IMR-90 (cell line): Measurements from ENCODE around the gene PAK5. TPM values are rescaled to one million over a fixed set of nuclear protein-coding genes. Genes with fewer than 3 reads are reported as not detected.

ENCODE experiments used
- ATAC-seq: fragments of 200-7000 bp; cut with Tn5 transposase; 2 replicates; pipeline ENCODE4 v1.9.1; 2020; ENCODE audit warnings: low read depth, mild to moderate bottlenecking, moderate library complexity
- BruUV-seq: library from RNA; stranded (reverse); fragments of 400-500 nt; replicated peaks from 2 replicates; lab custom pipeline; 2021; lab: Mats Ljungman, UMichigan
- CTCF ChIA-PET: fragments of 300-600 bp; formaldehyde crosslinking; extraction: SDS; loops from one replicate; lab custom pipeline; 2021; ENCODE audit warnings: antibody characterized with exemption; lab: Yijun Ruan, JAX
- POLR2A ChIA-PET: fragments of 300-600 bp; sonication (Branson Sonifier 250); formaldehyde crosslinking; loops from one replicate; lab custom pipeline; 2022; ENCODE audit warnings: antibody characterized with exemption; ENCODE audit not compliant: unreplicated experiment; lab: Charles Lee
- DNase-seq: peaks from one replicate; pipeline ENCODE4 v3.0.0; 2013
- H2AFZ ChIP-seq: replicated peaks from 2 replicates; pipeline ENCODE3; 2013; ENCODE audit warnings: low read length, mild to moderate bottlenecking; ENCODE audit not compliant: poor library complexity
- H2AK5ac ChIP-seq: 2 replicates; pipeline ENCODE4 v1.6.1; 2013; ENCODE audit warnings: low read depth, low read length, inconsistent platforms
- H2AK9ac ChIP-seq: replicated peaks from 2 replicates; pipeline ENCODE3; 2013; ENCODE audit warnings: mild to moderate bottlenecking, low read depth, low read length, moderate library complexity; ENCODE audit not compliant: poor library complexity
- H2BK120ac ChIP-seq: 2 replicates; pipeline ENCODE4 v1.6.1; 2013; ENCODE audit warnings: low read depth, low read length, inconsistent platforms
- H2BK15ac ChIP-seq: 3 replicates; pipeline ENCODE4 v1.6.1; 2013; ENCODE audit warnings: low read depth, low read length, inconsistent platforms
- H2BK20ac ChIP-seq: 2 replicates; pipeline ENCODE4 v1.6.1; 2013; ENCODE audit warnings: low read depth, mild to moderate bottlenecking, inconsistent platforms, low read length, moderate library complexity
- H2BK5ac ChIP-seq: 2 replicates; pipeline ENCODE4 v1.6.1; 2013; ENCODE audit warnings: mild to moderate bottlenecking, low read depth, low read length, inconsistent platforms; ENCODE audit not compliant: poor library complexity, severe bottlenecking
- H3K14ac ChIP-seq: replicated peaks from 2 replicates; pipeline ENCODE4 v1.6.1; 2013; ENCODE audit warnings: low read depth, low read length, inconsistent platforms
- H3K18ac ChIP-seq: 2 replicates; pipeline ENCODE4 v1.6.1; 2013; ENCODE audit warnings: low read depth, low read length, control low read depth
- H3K23ac ChIP-seq: 2 replicates; pipeline ENCODE4 v1.6.1; 2013; ENCODE audit warnings: low read depth, low read length, inconsistent platforms
- H3K27ac ChIP-seq: 2 replicates; pipeline ENCODE4 v1.5.1; 2013; ENCODE audit warnings: mild to moderate bottlenecking, control low read depth, low read length; ENCODE audit not compliant: insufficient read depth
- H3K27me3 ChIP-seq: 2 replicates; pipeline ENCODE4 v1.6.1; 2013; ENCODE audit warnings: low read length; ENCODE audit not compliant: control insufficient read depth, insufficient read depth
- H3K36me3 ChIP-seq: 2 replicates; pipeline ENCODE4 v1.6.1; 2013; ENCODE audit warnings: low read length, mixed read lengths; ENCODE audit not compliant: control insufficient read depth, insufficient read depth
- H3K4ac ChIP-seq: 2 replicates; pipeline ENCODE4 v1.6.1; 2013; ENCODE audit warnings: low read depth, low read length, inconsistent platforms
- H3K4me1 ChIP-seq: 2 replicates; pipeline ENCODE4 v1.6.1; 2013; ENCODE audit warnings: low read length, mixed read lengths; ENCODE audit not compliant: control insufficient read depth, insufficient read depth
- H3K4me2 ChIP-seq: 2 replicates; pipeline ENCODE4 v1.6.1; 2013; ENCODE audit warnings: low read depth, mild to moderate bottlenecking, control low read depth, low read length, moderate library complexity
- H3K4me3 ChIP-seq: 2 replicates; pipeline ENCODE4 v1.5.1; 2013; ENCODE audit warnings: low read depth, mild to moderate bottlenecking, control low read depth, low read length, moderate library complexity; ENCODE audit not compliant: insufficient read depth
- H3K56ac ChIP-seq: 2 replicates; pipeline ENCODE4 v1.6.1; 2013; ENCODE audit warnings: low read length, inconsistent platforms; ENCODE audit not compliant: insufficient read depth; ENCODE audit errors: extremely low read depth
- H3K79me1 ChIP-seq, 2 experiments: 2 replicates each; pipeline ENCODE4 v1.6.1; 2013; ENCODE audit warnings: low read length in 2 of 2, inconsistent platforms in 1 of 2, low read depth in 1 of 2
- H3K9ac ChIP-seq: 2 replicates; pipeline ENCODE4 v1.6.1; 2013; ENCODE audit warnings: low read depth, low read length, control low read depth
- H3K9me1 ChIP-seq: 2 replicates; pipeline ENCODE4 v1.6.1; 2013; ENCODE audit warnings: low read length, inconsistent platforms; ENCODE audit not compliant: insufficient read depth
- H3K9me3 ChIP-seq: 2 replicates; pipeline ENCODE4 v1.6.1; 2013; ENCODE audit warnings: low read length; ENCODE audit not compliant: control insufficient read depth, insufficient read depth
- H4K20me1 ChIP-seq: 2 replicates; pipeline ENCODE4 v1.6.1; 2013; ENCODE audit warnings: low read length, inconsistent platforms; ENCODE audit not compliant: insufficient read depth
- H4K5ac ChIP-seq: 2 replicates; pipeline ENCODE4 v1.6.1; 2013; ENCODE audit warnings: mild to moderate bottlenecking, low read depth, low read length, control low read depth
- H4K8ac ChIP-seq, 2 experiments: 2 replicates each; pipeline ENCODE4 v1.6.1; 2013; ENCODE audit warnings: low read depth in 2 of 2, low read length in 2 of 2, control low read depth in 1 of 2, inconsistent platforms in 1 of 2
- H4K91ac ChIP-seq: 2 replicates; pipeline ENCODE4 v1.6.1; 2013; ENCODE audit warnings: low read depth, low read length, inconsistent platforms; ENCODE audit not compliant: insufficient read depth
- BHLHE40 ChIP-seq: fragments of 150-350 bp; IDR thresholded peaks from 2 replicates; pipeline ENCODE4 v1.6.1; 2016; ENCODE audit warnings: mild to moderate bottlenecking, low read depth, low read length
- CHD1 ChIP-seq: IDR thresholded peaks from 2 replicates; pipeline ENCODE4 v1.6.1; 2012; ENCODE audit warnings: low read depth, low read length, improper control_type of control experiment
- FOS ChIP-seq: fragments of 150-350 bp; IDR thresholded peaks from 2 replicates; pipeline ENCODE4 v1.6.1; 2016; ENCODE audit warnings: low read depth, low read length
- MAFK ChIP-seq: IDR thresholded peaks from 2 replicates; pipeline ENCODE4 v1.6.1; 2012; ENCODE audit warnings: low read depth, low read length, improper control_type of control experiment
- MAZ ChIP-seq: IDR thresholded peaks from 2 replicates; pipeline ENCODE4 v1.6.1; 2012; ENCODE audit warnings: low read depth, mild to moderate bottlenecking, low read length, improper control_type of control experiment, moderate library complexity, borderline replicate concordance
- MXI1 ChIP-seq: IDR thresholded peaks from 2 replicates; pipeline ENCODE4 v1.6.1; 2012; ENCODE audit warnings: low read depth, mild to moderate bottlenecking, low read length, moderate library complexity, borderline replicate concordance
- NFE2L2 ChIP-seq: fragments of 150-350 bp; IDR thresholded peaks from 2 replicates; pipeline ENCODE4 v1.6.1; 2016; ENCODE audit warnings: low read depth, mild to moderate bottlenecking, low read length
- POLR2A ChIP-seq: IDR thresholded peaks from 2 replicates; pipeline ENCODE4 v1.6.1; 2012; ENCODE audit warnings: mild to moderate bottlenecking, low read depth, low read length
- RCOR1 ChIP-seq: IDR thresholded peaks from 2 replicates; pipeline ENCODE4 v1.6.1; 2012; ENCODE audit warnings: mild to moderate bottlenecking, low read length, improper control_type of control experiment; ENCODE audit not compliant: insufficient replicate concordance
- RFX5 ChIP-seq: IDR thresholded peaks from 2 replicates; pipeline ENCODE4 v1.8.0; 2012; ENCODE audit warnings: low read depth, mild to moderate bottlenecking, low read length, moderate library complexity
- SMC3 ChIP-seq: fragments of 150-350 bp; IDR thresholded peaks from 2 replicates; pipeline ENCODE4 v1.6.1; 2016; ENCODE audit warnings: low read depth, mild to moderate bottlenecking, antibody characterized with exemption, low read length, moderate library complexity
- WGBS, 2 experiments: methylation state at CpG; one replicate each; pipeline versions ENCODE4 v1.1.5 to v1.1.7; 2013; ENCODE audit warnings: missing lambda C conversion rate in 2 of 2; ENCODE audit not compliant: insufficient read length in 1 of 2; ENCODE audit errors: extremely low coverage in 2 of 2; 5-methylcytosine and 5-hydroxymethylcytosine counted together
- dilution Hi-C: fragments of 300-500 bp; cut with HindIII; formaldehyde crosslinking; loops from one replicate; pipeline ENCODE4 v1.14.3; 2018; ENCODE audit warnings: low sequenced_read_pairs; ENCODE audit not compliant: unreplicated experiment
- in situ Hi-C: fragments of 300-500 bp; cut with MboI; formaldehyde crosslinking; loops from 3 replicates; pipeline ENCODE4 v1.14.3; 2019; ENCODE audit warnings: low sequenced_read_pairs, inconsistent platforms, mixed read lengths
- intact Hi-C: fragments of 100-400 bp; cut with micrococcal nuclease; formaldehyde crosslinking; loops from 2 replicates; pipeline ENCODE4 v1.10.0; 2022
- polyA plus RNA-seq, 3 experiments: library from polyadenylated mRNA; depleted of rRNA; stranded (reverse); fragments of >200 nt; gene quantifications; 2 replicates each; pipeline ENCODE4 v1.2.3, GENCODE V29; 2012; ENCODE audit warnings: low replicate concordance in 1 of 3
- total RNA-seq: library from RNA; depleted of rRNA; stranded (reverse); fragments of >200 nt; gene quantifications from 2 replicates; pipeline ENCODE4 v1.2.3, GENCODE V29; 2012
- TF ChIP-seq, protein P1 (sequence below): fragments of 150-350 bp; IDR thresholded peaks from 2 replicates; pipeline ENCODE4 v1.6.1; 2016; ENCODE audit warnings: low read depth, mild to moderate bottlenecking, low read length, moderate library complexity, borderline replicate concordance
- TF ChIP-seq, protein P2 (sequence below): conservative IDR thresholded peaks from 2 replicates; pipeline ENCODE4 v1.5.1; 2012; ENCODE audit warnings: mild to moderate bottlenecking, low read depth, low read length, improper control_type of control experiment

The PAK5 gene
- total and polyA plus RNA-seq, 2 of the 4 experiments (the other 2 are of a cell fraction): not detected

DNA sequence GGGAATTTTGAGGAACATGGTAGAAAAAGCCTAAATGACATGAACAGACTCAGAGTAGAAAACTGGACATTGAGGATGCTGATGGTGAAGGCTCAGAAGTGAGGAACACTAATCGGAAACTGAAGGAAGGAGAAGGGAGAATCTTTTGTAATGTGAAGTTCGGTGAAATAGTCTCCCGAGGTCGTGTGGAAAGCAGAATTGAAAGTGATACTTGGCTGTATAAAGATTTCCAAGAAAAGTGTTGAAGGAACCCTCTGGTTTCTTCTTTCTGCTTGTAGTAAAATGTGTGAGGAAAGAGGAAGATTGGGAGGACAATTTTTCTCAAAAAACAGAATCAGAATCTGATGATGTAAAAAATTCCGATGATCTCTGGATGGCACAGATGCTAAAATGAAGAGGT is 209.0 kb downstream of the PAK5 start:
- H3K56ac ChIP-seq: no peak overlapping the region
- H3K14ac ChIP-seq: no peak overlapping the region
- H3K27me3 ChIP-seq: peaks cover 3% of the 10 kb centered on the region
- H3K27ac ChIP-seq: no peak overlapping the region
- dilution Hi-C loops (no loop called here), intact Hi-C loops (no loop called here), in situ Hi-C loops (loop anchor here (10.0 kb wide), 1 partner anchor 785 kb away; no protein-coding TSS in a partner anchor)
- H3K4me3 ChIP-seq: no peak overlapping the region
- DNase-seq (no peak), ATAC-seq (no peak)
- H3K4me1 ChIP-seq: no peaks in the 10 kb centered on the region
- POLR2A ChIA-PET: no interaction called here
- no peaks in the 10 kb centered on the region for H3K9me1 ChIP-seq
- 71% methylated on average over 4 of the region's 5 CpGs; no CpG with 5 or more reads in 1 of the 2 experiments for WGBS, 2 experiments
- H4K20me1 ChIP-seq: no peaks in the 10 kb centered on the region
- H2BK120ac ChIP-seq: no peak overlapping the region
- CTCF ChIA-PET: no interaction called here
- no peak overlapping the region for H3K4ac ChIP-seq
- H3K79me1 ChIP-seq: no peaks in the 10 kb centered on the region
- no peak overlapping the region for H2BK5ac ChIP-seq
- H4K5ac ChIP-seq: no peak overlapping the region
- H2BK20ac ChIP-seq: no peak overlapping the region
- H2AFZ ChIP-seq: no peak overlapping the region
- no peak overlapping the region for H2BK15ac ChIP-seq
- TF ChIP-seq MAFK (no peak), MXI1 (no peak), CHD1 (no peak), NFE2L2 (no peak), BHLHE40 (no peak), MAZ (no peak), FOS (no peak), SMC3 (no peak), RCOR1 (no peak), POLR2A (no peak), RFX5 (no peak)
- TF ChIP-seq, protein P1, sequence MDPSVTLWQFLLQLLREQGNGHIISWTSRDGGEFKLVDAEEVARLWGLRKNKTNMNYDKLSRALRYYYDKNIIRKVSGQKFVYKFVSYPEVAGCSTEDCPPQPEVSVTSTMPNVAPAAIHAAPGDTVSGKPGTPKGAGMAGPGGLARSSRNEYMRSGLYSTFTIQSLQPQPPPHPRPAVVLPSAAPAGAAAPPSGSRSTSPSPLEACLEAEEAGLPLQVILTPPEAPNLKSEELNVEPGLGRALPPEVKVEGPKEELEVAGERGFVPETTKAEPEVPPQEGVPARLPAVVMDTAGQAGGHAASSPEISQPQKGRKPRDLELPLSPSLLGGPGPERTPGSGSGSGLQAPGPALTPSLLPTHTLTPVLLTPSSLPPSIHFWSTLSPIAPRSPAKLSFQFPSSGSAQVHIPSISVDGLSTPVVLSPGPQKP: no peak
- TF ChIP-seq, protein P2, sequence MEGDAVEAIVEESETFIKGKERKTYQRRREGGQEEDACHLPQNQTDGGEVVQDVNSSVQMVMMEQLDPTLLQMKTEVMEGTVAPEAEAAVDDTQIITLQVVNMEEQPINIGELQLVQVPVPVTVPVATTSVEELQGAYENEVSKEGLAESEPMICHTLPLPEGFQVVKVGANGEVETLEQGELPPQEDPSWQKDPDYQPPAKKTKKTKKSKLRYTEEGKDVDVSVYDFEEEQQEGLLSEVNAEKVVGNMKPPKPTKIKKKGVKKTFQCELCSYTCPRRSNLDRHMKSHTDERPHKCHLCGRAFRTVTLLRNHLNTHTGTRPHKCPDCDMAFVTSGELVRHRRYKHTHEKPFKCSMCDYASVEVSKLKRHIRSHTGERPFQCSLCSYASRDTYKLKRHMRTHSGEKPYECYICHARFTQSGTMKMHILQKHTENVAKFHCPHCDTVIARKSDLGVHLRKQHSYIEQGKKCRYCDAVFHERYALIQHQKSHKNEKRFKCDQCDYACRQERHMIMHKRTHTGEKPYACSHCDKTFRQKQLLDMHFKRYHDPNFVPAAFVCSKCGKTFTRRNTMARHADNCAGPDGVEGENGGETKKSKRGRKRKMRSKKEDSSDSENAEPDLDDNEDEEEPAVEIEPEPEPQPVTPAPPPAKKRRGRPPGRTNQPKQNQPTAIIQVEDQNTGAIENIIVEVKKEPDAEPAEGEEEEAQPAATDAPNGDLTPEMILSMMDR: no peak
- BruUV-seq: no TSS peak
- H3K9ac ChIP-seq: no peak overlapping the region
- no peak overlapping the region for H3K23ac ChIP-seq
- no peak overlapping the region for H4K91ac ChIP-seq
- H2AK5ac ChIP-seq: no peak overlapping the region
- H3K18ac ChIP-seq: no peak overlapping the region
- no peaks in the 10 kb centered on the region for H3K9me3 ChIP-seq
- no peak overlapping the region for H4K8ac ChIP-seq
- no peak overlapping the region for H3K4me2 ChIP-seq
- H3K36me3 ChIP-seq: no peaks in the 10 kb centered on the region
- no peak overlapping the region for H2AK9ac ChIP-seq
